Osteoblast (primary cell): ENCODE measurements around the gene MAB21L4. TPM values are rescaled to one million over a fixed set of nuclear protein-coding genes. Genes with fewer than 3 reads are reported as not detected.

ENCODE experiments used
- DNase-seq: peaks from one replicate; pipeline ENCODE4 v3.0.0; 2011; ENCODE audit warnings: low spot score, mixed read lengths; ENCODE audit not compliant: insufficient read length; ENCODE audit errors: missing footprints
- H2AFZ ChIP-seq: 2 replicates; pipeline ENCODE4 v1.6.0; 2011; ENCODE audit warnings: mild to moderate bottlenecking, low read length
- H3K27ac ChIP-seq: 2 replicates; pipeline ENCODE4 v1.5.1; 2011; ENCODE audit warnings: mild to moderate bottlenecking, low read depth, low read length, moderate library complexity
- H3K27me3 ChIP-seq: 2 replicates; pipeline ENCODE4 v1.6.0; 2012; ENCODE audit warnings: mild to moderate bottlenecking, control low read depth, inconsistent platforms, low read length, moderate library complexity; ENCODE audit not compliant: insufficient read depth
- H3K36me3 ChIP-seq: 2 replicates; pipeline ENCODE4 v1.5.1; 2011; ENCODE audit warnings: mild to moderate bottlenecking, low read length, control low read depth, moderate library complexity; ENCODE audit not compliant: insufficient read depth
- H3K4me1 ChIP-seq: 2 replicates; pipeline ENCODE4 v1.5.1; 2011; ENCODE audit warnings: mild to moderate bottlenecking, low read length, control low read depth, moderate library complexity; ENCODE audit not compliant: insufficient read depth
- H3K4me2 ChIP-seq: 2 replicates; pipeline ENCODE4 v1.6.0; 2011; ENCODE audit warnings: mild to moderate bottlenecking, low read length; ENCODE audit not compliant: insufficient read depth
- H3K4me3 ChIP-seq: fragments of 200-600 bp; sonication (generic); 3 replicates; pipeline ENCODE4 v1.5.1; 2012; ENCODE audit warnings: mild to moderate bottlenecking, low read length, inconsistent platforms; ENCODE audit not compliant: insufficient read depth
- H3K79me2 ChIP-seq: 2 replicates; pipeline ENCODE4 v1.6.0; 2012; ENCODE audit warnings: mild to moderate bottlenecking, low read length, control low read depth, inconsistent platforms; ENCODE audit not compliant: insufficient read depth
- H3K9me3 ChIP-seq: 2 replicates; pipeline ENCODE4 v1.5.1; 2011; ENCODE audit warnings: low read depth, low read length, control low read depth
- H4K20me1 ChIP-seq: 2 replicates; pipeline ENCODE4 v1.6.0; 2012; ENCODE audit warnings: mild to moderate bottlenecking, low read length, control low read depth; ENCODE audit not compliant: insufficient read depth
- CTCF ChIP-seq: IDR thresholded peaks from 2 replicates; pipeline ENCODE4 v1.5.1; 2011; ENCODE audit warnings: mild to moderate bottlenecking, low read depth, low read length, moderate library complexity; ENCODE audit errors: extremely low read depth
- total RNA-seq: library from RNA; depleted of rRNA; stranded (reverse); fragments of >200 nt; gene quantifications from 2 replicates; pipeline ENCODE4 v1.2.3, GENCODE V29; 2012

Gene MAB21L4
- total RNA-seq, 1 donor: not detected

GRCh38 chr2:240858321-240858720, 37.6 kb downstream of the MAB21L4 start:
- peaks cover 12% of the 10 kb centered on the region for H3K27me3 ChIP-seq
- no peaks in the 10 kb centered on the region for H3K79me2 ChIP-seq
- TF ChIP-seq CTCF: no peak
- no peaks in the 10 kb centered on the region for H4K20me1 ChIP-seq
- H3K4me3 ChIP-seq: no peak overlapping the region
- H3K4me2 ChIP-seq: no peak overlapping the region
- no peak overlapping the region for H3K27ac ChIP-seq
- H3K4me1 ChIP-seq: no peaks in the 10 kb centered on the region
- DNase-seq: no peak
- H3K9me3 ChIP-seq: no peaks in the 10 kb centered on the region
- H3K36me3 ChIP-seq: no peaks in the 10 kb centered on the region
- H2AFZ ChIP-seq: no peak overlapping the region

GRCh38 chr2:240857039-240858008, 38.6 kb downstream of the MAB21L4 start:
- H3K9me3 ChIP-seq: no peaks in the 10 kb centered on the region
- H3K36me3 ChIP-seq: no peaks in the 10 kb centered on the region
- no peak for DNase-seq
- no peak for TF ChIP-seq CTCF
- H2AFZ ChIP-seq: no peak overlapping the region
- peaks cover 8% of the 10 kb centered on the region for H3K27me3 ChIP-seq
- no peaks in the 10 kb centered on the region for H3K4me1 ChIP-seq
- no peaks in the 10 kb centered on the region for H3K79me2 ChIP-seq
- no peaks in the 10 kb centered on the region for H4K20me1 ChIP-seq
- H3K27ac ChIP-seq: no peak overlapping the region
- H3K4me2 ChIP-seq: no peak overlapping the region
- H3K4me3 ChIP-seq: no peak overlapping the region

- no peaks in the 10 kb centered on the region for H3K9me3 ChIP-seq
Measured at GRCh38 chr2:240856151-240856980, 39.6 kb downstream of the MAB21L4 start.

More at GRCh38 chr2:240856151-240856980, 39.6 kb downstream of the MAB21L4 start:
- Histone ChIP-seq H3K27ac (no peak overlapping the region), H3K27me3 (peaks cover 10% of the 10 kb centered on the region), H3K4me2 (no peak overlapping the region), H2AFZ (no peak overlapping the region), H3K4me1 (no peaks in the 10 kb centered on the region), H4K20me1 (no peaks in the 10 kb centered on the region), H3K79me2 (no peaks in the 10 kb centered on the region), H3K36me3 (no peaks in the 10 kb centered on the region), H3K4me3 (no peak overlapping the region)
- peak; percentile 92 for DNase-seq
- peak; percentile 12 for TF ChIP-seq CTCF
